Rectal smooth muscle tissue (tissue), 1 donor: ENCODE results near the gene FOLR1.
"Not testable (repeated sequence)": the region's sequence is repeated elsewhere in the genome, so short reads cannot be mapped to it uniquely, and the experiment has no call there.

ENCODE experiments used
- H3K27ac ChIP-seq: one replicate; pipeline ENCODE4 v1.7.0; 2013; ENCODE audit warnings: low read depth, low read length, inconsistent platforms
- H3K27me3 ChIP-seq: one replicate; pipeline ENCODE4 v1.7.0; 2013; ENCODE audit warnings: low read length; ENCODE audit not compliant: control insufficient read depth, insufficient read depth
- H3K36me3 ChIP-seq: one replicate; pipeline ENCODE4 v1.7.0; 2013; ENCODE audit warnings: low read length; ENCODE audit not compliant: control insufficient read depth, insufficient read depth
- H3K4me1 ChIP-seq: one replicate; pipeline ENCODE4 v1.7.0; 2013; ENCODE audit warnings: low read length; ENCODE audit not compliant: control insufficient read depth, insufficient read depth
- H3K4me3 ChIP-seq: one replicate; pipeline ENCODE4 v1.7.0; 2013; ENCODE audit warnings: low read length
- H3K9ac ChIP-seq: one replicate; pipeline ENCODE4 v1.7.0; 2013; ENCODE audit warnings: low read length

Gene FOLR1

GRCh38 chr11:72191961-72192381, at the start of gene FOLR1:
TSS of gene FOLR1 (plus strand) at chr11:72192140. CDS start at chr11:72192174, 34 bp downstream.
- H3K27me3 ChIP-seq = no peaks in the 10 kb centered on the region
- no peak within 1 kb of the TSS for H3K27ac ChIP-seq

GRCh38 chr11:72142543-72142942, 49.4 kb upstream of the FOLR1 start:
- not testable (repeated sequence) for H3K27me3 ChIP-seq, H3K27ac ChIP-seq, H3K36me3 ChIP-seq, H3K4me3 ChIP-seq, H3K4me1 ChIP-seq, H3K9ac ChIP-seq

More at GRCh38 chr11:72191961-72192381, at the start of gene FOLR1:
- no peaks in the 10 kb centered on the region for H3K36me3 ChIP-seq
- no peak within 1 kb of the TSS for H3K9ac ChIP-seq
- no peak within 1 kb of the TSS for H3K4me3 ChIP-seq
- peaks cover 2% of the 10 kb centered on the region for H3K4me1 ChIP-seq

- Histone ChIP-seq H3K27ac (no peak overlapping the region), H3K4me3 (no peak overlapping the region), H3K4me1 (no peaks in the 10 kb centered on the region), H3K36me3 (no peaks in the 10 kb centered on the region), H3K9ac (no peak overlapping the region), H3K27me3 (no peaks in the 10 kb centered on the region)
Observed at GRCh38 chr11:72144807-72145565, 47.0 kb upstream of the FOLR1 start.

- H3K9ac ChIP-seq = no peak overlapping the region
- no peak overlapping the region for H3K27ac ChIP-seq
- no peaks in the 10 kb centered on the region for H3K36me3 ChIP-seq
- no peak overlapping the region for H3K4me3 ChIP-seq
- H3K27me3 ChIP-seq = no peaks in the 10 kb centered on the region
- H3K4me1 ChIP-seq = no peaks in the 10 kb centered on the region
Observed at GRCh38 chr11:72146625-72147024, 45.3 kb upstream of the FOLR1 start.

- H3K27me3 ChIP-seq = no peaks in the 10 kb centered on the region
- H3K27ac ChIP-seq = no peak overlapping the region
- no peaks in the 10 kb centered on the region for H3K4me1 ChIP-seq
Observed at GRCh38 chr11:72150882-72151281, 41.1 kb upstream of the FOLR1 start.

GRCh38 chr11:72153874-72154273, 38.1 kb upstream of the FOLR1 start:
- not testable (repeated sequence) for H3K27ac ChIP-seq, H3K9ac ChIP-seq, H3K36me3 ChIP-seq, H3K27me3 ChIP-seq, H3K4me3 ChIP-seq, H3K4me1 ChIP-seq

More at GRCh38 chr11:72150882-72151281, 41.1 kb upstream of the FOLR1 start:
- Histone ChIP-seq H3K4me3 (no peak overlapping the region), H3K9ac (no peak overlapping the region), H3K36me3 (no peaks in the 10 kb centered on the region)

GRCh38 chr11:72154816-72155215, 37.1 kb upstream of the FOLR1 start:
- no peaks in the 10 kb centered on the region for H3K36me3 ChIP-seq
- H3K27me3 ChIP-seq = no peaks in the 10 kb centered on the region

GRCh38 chr11:72155751-72156150, 36.2 kb upstream of the FOLR1 start:
- Histone ChIP-seq H3K4me3 (no peak overlapping the region), H3K4me1 (no peaks in the 10 kb centered on the region), H3K36me3 (no peaks in the 10 kb centered on the region), H3K27ac (no peak overlapping the region), H3K9ac (no peak overlapping the region), H3K27me3 (no peaks in the 10 kb centered on the region)

More at GRCh38 chr11:72154816-72155215, 37.1 kb upstream of the FOLR1 start:
- no peak overlapping the region for H3K27ac ChIP-seq
- H3K4me3 ChIP-seq = no peak overlapping the region
- H3K4me1 ChIP-seq = no peaks in the 10 kb centered on the region
- H3K9ac ChIP-seq = no peak overlapping the region

- Histone ChIP-seq H3K9ac (no peak overlapping the region), H3K36me3 (no peaks in the 10 kb centered on the region), H3K27me3 (no peaks in the 10 kb centered on the region), H3K27ac (no peak overlapping the region), H3K4me3 (no peak overlapping the region), H3K4me1 (no peaks in the 10 kb centered on the region)
Observed at GRCh38 chr11:72157131-72157530, 34.8 kb upstream of the FOLR1 start.

- no peaks in the 10 kb centered on the region for H3K4me1 ChIP-seq
- no peaks in the 10 kb centered on the region for H3K27me3 ChIP-seq
- H3K36me3 ChIP-seq = no peaks in the 10 kb centered on the region
- H3K9ac ChIP-seq = no peak overlapping the region
- H3K27ac ChIP-seq = no peak overlapping the region
- H3K4me3 ChIP-seq = no peak overlapping the region
Observed at GRCh38 chr11:72160319-72160718, 31.6 kb upstream of the FOLR1 start.

GRCh38 chr11:72162891-72163492, 28.9 kb upstream of the FOLR1 start:
- H3K27ac ChIP-seq = no peak overlapping the region
- H3K9ac ChIP-seq = no peak overlapping the region
- no peaks in the 10 kb centered on the region for H3K27me3 ChIP-seq
- no peak overlapping the region for H3K4me3 ChIP-seq
- H3K36me3 ChIP-seq = no peaks in the 10 kb centered on the region
- H3K4me1 ChIP-seq = no peaks in the 10 kb centered on the region

- H3K9ac ChIP-seq, H3K27me3 ChIP-seq, H3K4me3 ChIP-seq, H3K36me3 ChIP-seq, H3K27ac ChIP-seq, H3K4me1 ChIP-seq: not testable (repeated sequence)
Observed at GRCh38 chr11:72164187-72164586, 27.8 kb upstream of the FOLR1 start.

- H3K36me3 ChIP-seq, H3K27me3 ChIP-seq, H3K4me1 ChIP-seq, H3K27ac ChIP-seq, H3K9ac ChIP-seq, H3K4me3 ChIP-seq: not testable (repeated sequence)
Observed at GRCh38 chr11:72169046-72169555, 22.8 kb upstream of the FOLR1 start.
